Mesenchymal stem cell (in vitro differentiated cells and primary cell): ENCODE results near the gene KRTAP1-3.

Experiments
- DNase-seq: peaks from one replicate; pipeline ENCODE4 v3.0.0-alpha.2; 2013
- H2AFZ ChIP-seq: one replicate; pipeline ENCODE4 v1.6.1; 2013; ENCODE audit warnings: low read depth, mild to moderate bottlenecking, control low read depth, inconsistent platforms, low read length, moderate library complexity
- H2AK5ac ChIP-seq: 2 replicates; pipeline ENCODE4 v1.6.1; 2013; ENCODE audit warnings: low read length, moderate library complexity, mild to moderate bottlenecking, inconsistent platforms; ENCODE audit not compliant: severe bottlenecking
- H2BK120ac ChIP-seq: one replicate; pipeline ENCODE4 v1.6.1; 2013; ENCODE audit warnings: low read depth, mild to moderate bottlenecking, inconsistent platforms, low read length, moderate library complexity
- H2BK12ac ChIP-seq, 2 experiments: one replicate each; pipeline ENCODE4 v1.6.1; 2013; ENCODE audit warnings: inconsistent platforms in 2 of 2, low read length in 2 of 2, mild to moderate bottlenecking in 2 of 2, moderate library complexity in 2 of 2, control low read depth in 1 of 2
- H2BK15ac ChIP-seq: one replicate; pipeline ENCODE4 v1.6.1; 2013; ENCODE audit warnings: mild to moderate bottlenecking, low read depth, inconsistent platforms; ENCODE audit not compliant: poor library complexity, severe bottlenecking
- H2BK5ac ChIP-seq: 2 replicates; pipeline ENCODE4 v1.6.1; 2013; ENCODE audit warnings: low read depth, mild to moderate bottlenecking, low read length, control low read depth, inconsistent platforms; ENCODE audit not compliant: poor library complexity, severe bottlenecking
- H3K14ac ChIP-seq, 2 experiments: one replicate each; pipeline ENCODE4 v1.6.1; 2013; ENCODE audit warnings: inconsistent platforms in 2 of 2, low read length in 2 of 2, control low read depth in 1 of 2, mild to moderate bottlenecking in 1 of 2, moderate library complexity in 1 of 2
- H3K18ac ChIP-seq, 2 experiments: one replicate each; pipeline ENCODE4 v1.6.1; 2013; ENCODE audit warnings: inconsistent platforms in 2 of 2, low read length in 2 of 2, control low read depth in 1 of 2, low read depth in 1 of 2, mild to moderate bottlenecking in 1 of 2
- H3K23ac ChIP-seq, 2 experiments: one replicate each; pipeline ENCODE4 v1.6.1; 2013; ENCODE audit warnings: inconsistent platforms in 2 of 2, low read length in 2 of 2, mild to moderate bottlenecking in 2 of 2, moderate library complexity in 2 of 2, control low read depth in 1 of 2
- H3K27ac ChIP-seq: 2 replicates; pipeline ENCODE4 v1.5.1; 2013; ENCODE audit warnings: mild to moderate bottlenecking, moderate library complexity, low read length, control low read depth, inconsistent platforms; ENCODE audit not compliant: poor library complexity, severe bottlenecking
- H3K27me3 ChIP-seq, 2 experiments: 2 replicates each; pipeline versions ENCODE4 v1.6.1 to v1.7.0; 2013; ENCODE audit warnings: low read length in 2 of 2, mild to moderate bottlenecking in 2 of 2, moderate library complexity in 2 of 2, control low read depth in 1 of 2, inconsistent platforms in 1 of 2; ENCODE audit not compliant: control insufficient read depth in 1 of 2, insufficient read depth in 1 of 2
- H3K36me3 ChIP-seq, 2 experiments: 2 replicates each; pipeline versions ENCODE4 v1.6.1 to v1.7.0; 2013; ENCODE audit warnings: low read length in 2 of 2, control low read depth in 1 of 2, inconsistent platforms in 1 of 2, low read depth in 1 of 2, mild to moderate bottlenecking in 1 of 2; ENCODE audit not compliant: insufficient read depth in 2 of 2, control insufficient read depth in 1 of 2
- H3K4ac ChIP-seq, 2 experiments: one replicate each; pipeline ENCODE4 v1.6.1; 2013; ENCODE audit warnings: inconsistent platforms in 2 of 2, low read length in 2 of 2, mild to moderate bottlenecking in 2 of 2, moderate library complexity in 2 of 2, control low read depth in 1 of 2, low read depth in 1 of 2
- H3K4me1 ChIP-seq: 2 replicates; pipeline ENCODE4 v1.6.1; 2013; ENCODE audit warnings: low read depth, low read length, control low read depth; ENCODE audit not compliant: control insufficient read depth, insufficient read depth
- H3K4me2 ChIP-seq: 2 replicates; pipeline ENCODE4 v1.6.1; 2013; ENCODE audit warnings: low read length, mild to moderate bottlenecking, inconsistent platforms; ENCODE audit not compliant: poor library complexity, severe bottlenecking
- H3K4me3 ChIP-seq, 2 experiments: 2 replicates each; pipeline versions ENCODE4 v1.5.1 to v1.7.0; 2013; ENCODE audit warnings: low read length in 2 of 2, mild to moderate bottlenecking in 2 of 2, control low read depth in 1 of 2, low read depth in 1 of 2; ENCODE audit not compliant: insufficient read depth in 1 of 2
- H3K79me1 ChIP-seq: replicated peaks from 2 replicates; pipeline ENCODE4 v1.6.1; 2013; ENCODE audit warnings: mild to moderate bottlenecking, control low read depth, low read length, inconsistent platforms; ENCODE audit not compliant: poor library complexity, severe bottlenecking
- H3K9ac ChIP-seq: 2 replicates; pipeline ENCODE4 v1.7.0; 2013; ENCODE audit warnings: mild to moderate bottlenecking, low read length, moderate library complexity
- H3K9me3 ChIP-seq: 2 replicates; pipeline ENCODE4 v1.7.0; 2013; ENCODE audit warnings: mild to moderate bottlenecking, low read length; ENCODE audit not compliant: control insufficient read depth
- H4K8ac ChIP-seq: one replicate; pipeline ENCODE4 v1.6.1; 2013; ENCODE audit warnings: inconsistent platforms, mild to moderate bottlenecking, low read length, moderate library complexity
- H4K91ac ChIP-seq: one replicate; pipeline ENCODE4 v1.6.1; 2013; ENCODE audit warnings: mild to moderate bottlenecking, low read length, inconsistent platforms
- WGBS: methylation state at CpG from one replicate; pipeline ENCODE4 v1.1.7; 2013; ENCODE audit warnings: mixed read lengths; 5-methylcytosine and 5-hydroxymethylcytosine counted together

The KRTAP1-3 gene

GRCh38 chr17:40993084-40993483 lies 41.6 kb downstream of the KRTAP1-3 start:
- WGBS = 100% methylated on average over 1 of the region's 2 CpGs
- Histone ChIP-seq H2AFZ (no peak overlapping the region), H3K23ac (no peak overlapping the region), H3K36me3 (no peaks in the 10 kb centered on the region), H3K4me3 (no peak overlapping the region), H3K79me1 (no peaks in the 10 kb centered on the region), H3K4me2 (no peak overlapping the region), H2BK5ac (no peak overlapping the region), H3K18ac (no peak overlapping the region), H3K27ac (no peak overlapping the region), H4K8ac (no peak overlapping the region), H2BK120ac (no peak overlapping the region), H2BK15ac (no peak overlapping the region), H2AK5ac (no peak overlapping the region), H4K91ac (no peak overlapping the region), H3K27me3 (no peaks in the 10 kb centered on the region), H3K4ac (no peak overlapping the region), H3K14ac (no peak overlapping the region), H2BK12ac (no peak overlapping the region), H3K9ac (no peak overlapping the region), H3K9me3 (no peaks in the 10 kb centered on the region), H3K4me1 (peaks cover 2% of the 10 kb centered on the region)
- DNase-seq = no peak

- Histone ChIP-seq H3K4me2 (no peak overlapping the region), H3K18ac (no peak overlapping the region), H3K14ac (no peak overlapping the region), H3K9me3 (no peaks in the 10 kb centered on the region), H2AK5ac (no peak overlapping the region), H3K9ac (no peak overlapping the region), H2AFZ (no peak overlapping the region), H3K36me3 (no peaks in the 10 kb centered on the region), H3K23ac (no peak overlapping the region), H3K4me3 (no peak overlapping the region), H2BK5ac (no peak overlapping the region), H3K79me1 (no peaks in the 10 kb centered on the region), H2BK15ac (no peak overlapping the region), H2BK12ac (no peak overlapping the region), H4K8ac (no peak overlapping the region), H4K91ac (no peak overlapping the region), H3K4me1 (peaks cover 2% of the 10 kb centered on the region), H3K27ac (no peak overlapping the region), H3K27me3 (no peaks in the 10 kb centered on the region), H3K4ac (no peak overlapping the region), H2BK120ac (no peak overlapping the region)
- DNase-seq = no peak
- WGBS = 81% methylated on average over 1 of the region's 3 CpGs
Measured at GRCh38 chr17:40992666-40993065, 42.0 kb downstream of the KRTAP1-3 start.

- H3K23ac ChIP-seq = no peak overlapping the region
- DNase-seq = no peak
Measured at GRCh38 chr17:40986920-40987319, 47.8 kb downstream of the KRTAP1-3 start.

GRCh38 chr17:40984226-40984625 lies 50.4 kb downstream of the KRTAP1-3 start, which contains the start of gene KRT40:
Gene KRT40, minus strand, starts transcription at chr17:40984326. Its CDS starts 53 bp downstream, at chr17:40984273.
- peaks cover 5% of the 10 kb centered on the region for H3K4me1 ChIP-seq
- WGBS = no CpG with 5 or more reads among the region's 3 CpGs
- H3K79me1 ChIP-seq = no peaks in the 10 kb centered on the region
- no peaks in the 10 kb centered on the region for H3K27me3 ChIP-seq
- H3K4me3 ChIP-seq = peak within 1 kb of the TSS in 1 of 2 experiments; percentile 4
- H2BK12ac ChIP-seq = no peak within 1 kb of the TSS
- no peak within 1 kb of the TSS for H2BK120ac ChIP-seq
- no peak within 1 kb of the TSS for H2BK5ac ChIP-seq
- H3K4ac ChIP-seq = no peak within 1 kb of the TSS
- H3K23ac ChIP-seq = no peak within 1 kb of the TSS
- no peaks in the 10 kb centered on the region for H3K9me3 ChIP-seq
- no peak within 1 kb of the TSS for H4K91ac ChIP-seq
- H3K9ac ChIP-seq = no peak within 1 kb of the TSS
- DNase-seq = no peak
- no peak within 1 kb of the TSS for H2AFZ ChIP-seq
- H4K8ac ChIP-seq = no peak within 1 kb of the TSS
- no peak within 1 kb of the TSS for H2AK5ac ChIP-seq
- no peak within 1 kb of the TSS for H3K18ac ChIP-seq
- peak within 1 kb of the TSS in 1 of 2 experiments; percentile 26 for H3K14ac ChIP-seq
- no peak within 1 kb of the TSS for H2BK15ac ChIP-seq
- no peak within 1 kb of the TSS for H3K27ac ChIP-seq
- no peaks in the 10 kb centered on the region for H3K36me3 ChIP-seq
- H3K4me2 ChIP-seq = no peak within 1 kb of the TSS

More at GRCh38 chr17:40986920-40987319, 47.8 kb downstream of the KRTAP1-3 start:
- H3K9ac ChIP-seq = no peak overlapping the region
- no peak overlapping the region for H3K4me3 ChIP-seq
- peak overlapping the region; percentile 5 for H2AFZ ChIP-seq
- no peak overlapping the region for H3K27ac ChIP-seq
- H3K36me3 ChIP-seq = no peaks in the 10 kb centered on the region
- no peak overlapping the region for H4K91ac ChIP-seq
- no peak overlapping the region for H2BK12ac ChIP-seq
- no peak overlapping the region for H2BK15ac ChIP-seq
- H3K4me2 ChIP-seq = no peak overlapping the region
- no peak overlapping the region for H2AK5ac ChIP-seq
- no peak overlapping the region for H2BK5ac ChIP-seq
- H3K79me1 ChIP-seq = no peaks in the 10 kb centered on the region
- WGBS = 63% methylated on average over 8 of the region's 8 CpGs
- no peak overlapping the region for H4K8ac ChIP-seq
- no peak overlapping the region for H3K14ac ChIP-seq
- no peaks in the 10 kb centered on the region for H3K4me1 ChIP-seq
- no peak overlapping the region for H2BK120ac ChIP-seq
- H3K4ac ChIP-seq = no peak overlapping the region
- H3K27me3 ChIP-seq = no peaks in the 10 kb centered on the region
- no peak overlapping the region for H3K18ac ChIP-seq
- H3K9me3 ChIP-seq = no peaks in the 10 kb centered on the region
